ENCODE measurements around the gene PPIP5K2.

DNA sequence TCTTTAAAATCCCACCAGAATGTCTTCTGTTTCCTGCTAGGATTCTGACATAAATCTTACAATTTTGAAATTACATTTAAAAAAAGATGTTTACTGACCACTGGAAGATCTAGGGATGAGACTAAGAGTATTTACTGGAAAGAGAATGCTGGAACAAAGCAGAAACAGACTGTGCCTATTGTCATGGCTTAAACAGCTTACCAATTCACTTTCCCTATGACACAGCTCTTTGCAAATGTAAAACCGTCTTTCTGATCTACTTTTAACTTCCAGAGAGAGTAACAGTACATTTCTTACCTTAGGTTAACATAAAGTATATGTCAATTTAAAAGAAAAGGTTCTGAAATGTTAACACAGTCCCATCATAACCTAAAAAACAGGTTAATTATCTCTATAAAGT lies 10.8 kb upstream of the PPIP5K2 start:
- TF ChIP-seq, protein P1, sequence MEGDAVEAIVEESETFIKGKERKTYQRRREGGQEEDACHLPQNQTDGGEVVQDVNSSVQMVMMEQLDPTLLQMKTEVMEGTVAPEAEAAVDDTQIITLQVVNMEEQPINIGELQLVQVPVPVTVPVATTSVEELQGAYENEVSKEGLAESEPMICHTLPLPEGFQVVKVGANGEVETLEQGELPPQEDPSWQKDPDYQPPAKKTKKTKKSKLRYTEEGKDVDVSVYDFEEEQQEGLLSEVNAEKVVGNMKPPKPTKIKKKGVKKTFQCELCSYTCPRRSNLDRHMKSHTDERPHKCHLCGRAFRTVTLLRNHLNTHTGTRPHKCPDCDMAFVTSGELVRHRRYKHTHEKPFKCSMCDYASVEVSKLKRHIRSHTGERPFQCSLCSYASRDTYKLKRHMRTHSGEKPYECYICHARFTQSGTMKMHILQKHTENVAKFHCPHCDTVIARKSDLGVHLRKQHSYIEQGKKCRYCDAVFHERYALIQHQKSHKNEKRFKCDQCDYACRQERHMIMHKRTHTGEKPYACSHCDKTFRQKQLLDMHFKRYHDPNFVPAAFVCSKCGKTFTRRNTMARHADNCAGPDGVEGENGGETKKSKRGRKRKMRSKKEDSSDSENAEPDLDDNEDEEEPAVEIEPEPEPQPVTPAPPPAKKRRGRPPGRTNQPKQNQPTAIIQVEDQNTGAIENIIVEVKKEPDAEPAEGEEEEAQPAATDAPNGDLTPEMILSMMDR (IDR thresholded peaks at IDR 0.05; ENCODE audit: extremely low read depth in 1 of 2, insufficient read depth in 1 of 2, low read depth in 1 of 2, low read length in 2 of 2) = no peak
- no peak for TF ChIP-seq POLR2A (IDR thresholded peaks at IDR 0.05; ENCODE audit: low read depth, low read length)
- TF ChIP-seq POLR2AphosphoS5 (IDR thresholded peaks at IDR 0.05; ENCODE audit: insufficient read depth, low read depth, low read length) = no peak
- TF ChIP-seq, protein P2, sequence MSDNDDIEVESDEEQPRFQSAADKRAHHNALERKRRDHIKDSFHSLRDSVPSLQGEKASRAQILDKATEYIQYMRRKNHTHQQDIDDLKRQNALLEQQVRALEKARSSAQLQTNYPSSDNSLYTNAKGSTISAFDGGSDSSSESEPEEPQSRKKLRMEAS (IDR thresholded peaks at IDR 0.05; ENCODE audit: insufficient read depth, insufficient read length) = no peak
- no peak for TF ChIP-seq FOS (IDR thresholded peaks at IDR 0.05; ENCODE audit: borderline replicate concordance, insufficient read depth, low read length)
- TF ChIP-seq EZH2 (IDR thresholded peaks at IDR 0.05; ENCODE audit: borderline replicate concordance, low read depth, low read length, severe bottlenecking) = no peak
- no peak for TF ChIP-seq MYC (IDR thresholded peaks at IDR 0.05; ENCODE audit: low read depth, low read length)
- TF ChIP-seq GATA2 (IDR thresholded peaks at IDR 0.05; ENCODE audit: insufficient read depth, insufficient read length, low read depth, low read length) = no peak
